HepG2 (cell line): ENCODE results near the gene VPS11. TPM values are rescaled to one million over a fixed set of nuclear protein-coding genes. Genes with fewer than 3 reads are reported as not detected.
A peak's percentile ranks its signal among the peaks of the same experiment; 100 is the strongest.

Experiments
- ATAC-seq: fragments of 200-7000 bp; cut with Tn5 transposase; 3 replicates; pipeline ENCODE4 v1.9.1; 2020; ENCODE audit warnings: mild to moderate bottlenecking, moderate library complexity
- BruUV-seq: library from RNA; stranded (reverse); fragments of 400-500 nt; replicated peaks from 2 replicates; lab custom pipeline; 2021; lab: Mats Ljungman, UMichigan
- CTCF ChIA-PET: fragments of 300-600 bp; formaldehyde crosslinking; extraction: SDS; loops from one replicate; lab custom pipeline; 2021; ENCODE audit warnings: low total read pairs, inconsistent platforms, low intra/inter-chr PET ratio; lab: Yijun Ruan, JAX
- POLR2A ChIA-PET: fragments of 350-600 bp; sonication (Branson Sonifier 250); formaldehyde crosslinking; loops from one replicate; lab custom pipeline; 2020; ENCODE audit warnings: antibody characterized with exemption, inconsistent platforms; lab: Yijun Ruan, JAX
- DNase-seq: peaks from one replicate; pipeline ENCODE4 v3.0.0-alpha.2; 2015; ENCODE audit warnings: low spot score
- FAIRE-seq: peaks from 3 replicates; lab custom pipeline; 2011; peaks lifted over from hg19 to GRCh38; lab: Jason Lieb, UNC
- H2AFZ ChIP-seq: one replicate; pipeline ENCODE4 v1.6.1; 2011; ENCODE audit warnings: low read length, inconsistent platforms
- H3K27ac ChIP-seq: fragments of 300-600 bp; 3 replicates; pipeline ENCODE4 v1.8.0; 2011; ENCODE audit warnings: mixed run types, mild to moderate bottlenecking, mixed read lengths, low read length, inconsistent platforms; ENCODE audit not compliant: insufficient read depth; ENCODE audit errors: extremely low read length
- H3K27me3 ChIP-seq, 2 experiments: fragments of 200-600 bp in 1 of 2; 2 replicates in 1 of 2; 3 replicates in 1 of 2; pipeline versions ENCODE4 v1.6.0 to v1.8.0; 2011; ENCODE audit warnings: low read length in 2 of 2, mild to moderate bottlenecking in 2 of 2, moderate library complexity in 2 of 2, inconsistent platforms in 1 of 2; ENCODE audit not compliant: insufficient read depth in 2 of 2, control insufficient read depth in 1 of 2
- H3K36me3 ChIP-seq, 2 experiments: fragments of 200-600 bp in 1 of 2; replicated peaks in 1 of 2; 2 replicates in 1 of 2; 3 replicates in 1 of 2; pipeline versions ENCODE4 v1.5.1 to v1.8.0; 2011; ENCODE audit warnings: low read length in 2 of 2, inconsistent platforms in 1 of 2; ENCODE audit not compliant: insufficient read depth in 2 of 2, control insufficient read depth in 1 of 2
- H3K4me1 ChIP-seq: 2 replicates; pipeline ENCODE4 v1.5.1; 2012; ENCODE audit warnings: low read length, inconsistent platforms; ENCODE audit not compliant: insufficient read depth
- H3K4me2 ChIP-seq: 2 replicates; pipeline ENCODE4 v1.6.0; 2011; ENCODE audit warnings: low read depth, low read length, inconsistent platforms
- H3K4me3 ChIP-seq, 3 experiments: fragments of 200-600 bp in 1 of 3; sonication (generic), shearing (Covaris generic) in 1 of 3; replicated peaks in 1 of 3; 2 replicates each; pipeline ENCODE4 v1.5.1; 2011 to 2016; ENCODE audit warnings: low read length in 3 of 3, inconsistent platforms in 2 of 3, low read depth in 2 of 3, mild to moderate bottlenecking in 2 of 3, control low read depth in 1 of 3, mixed read lengths in 1 of 3; ENCODE audit not compliant: insufficient read depth in 1 of 3
- H3K79me2 ChIP-seq: one replicate; pipeline ENCODE4 v1.6.1; 2011; ENCODE audit warnings: low read length, inconsistent platforms; ENCODE audit not compliant: insufficient read depth
- H3K9ac ChIP-seq: 2 replicates; pipeline ENCODE4 v1.6.0; 2011; ENCODE audit warnings: mild to moderate bottlenecking, low read depth, low read length, inconsistent platforms; ENCODE audit not compliant: insufficient read depth
- H3K9me3 ChIP-seq: 2 replicates; pipeline ENCODE4 v1.5.1; 2012; ENCODE audit warnings: mild to moderate bottlenecking, low read length
- H4K20me1 ChIP-seq: 2 replicates; pipeline ENCODE4 v1.6.0; 2011; ENCODE audit warnings: inconsistent platforms, mild to moderate bottlenecking, low read length, moderate library complexity; ENCODE audit not compliant: insufficient read depth
- DMTF1 ChIP-seq: sonication (generic); formaldehyde crosslinking; IDR thresholded peaks from 2 replicates; pipeline ENCODE4 v1.4.0; 2020; ENCODE audit warnings: mild to moderate bottlenecking, missing genetic modification reagents
- IRX3 ChIP-seq: sonication (generic); formaldehyde crosslinking; IDR thresholded peaks from 2 replicates; pipeline ENCODE4 v1.8.1; 2023; ENCODE audit warnings: mild to moderate bottlenecking, low read depth, missing genetic modification reagents, borderline replicate concordance
- JUN ChIP-seq: sonication (generic); formaldehyde crosslinking; IDR thresholded peaks from 2 replicates; pipeline ENCODE4 v1.4.0; 2020; ENCODE audit warnings: mild to moderate bottlenecking, missing genetic modification reagents
- RFX1 ChIP-seq: fragments of 450-650 bp; IDR thresholded peaks from 2 replicates; pipeline ENCODE4 v1.6.1; 2017
- SMC3 ChIP-seq: IDR thresholded peaks from 2 replicates; pipeline ENCODE4 v1.6.1; 2011; ENCODE audit warnings: low read length, improper control_type of control experiment
- TBP ChIP-seq: sonication (generic); formaldehyde crosslinking; IDR thresholded peaks from 2 replicates; pipeline ENCODE4 v1.5.0; 2020; ENCODE audit warnings: missing genetic modification reagents
- ZNF263 ChIP-seq: sonication (generic); formaldehyde crosslinking; IDR thresholded peaks from 2 replicates; pipeline ENCODE4 v1.4.0; 2020; ENCODE audit warnings: missing genetic modification reagents
- ZNF550 ChIP-seq: sonication (generic); formaldehyde crosslinking; IDR thresholded peaks from 2 replicates; pipeline ENCODE4 v1.4.0; 2020; ENCODE audit warnings: mild to moderate bottlenecking, missing genetic modification reagents, borderline replicate concordance
- ZNF567 ChIP-seq: sonication (generic); formaldehyde crosslinking; IDR thresholded peaks from 2 replicates; pipeline ENCODE4 v1.8.1; 2023; ENCODE audit warnings: mild to moderate bottlenecking, missing genetic modification reagents, borderline replicate concordance
- WGBS: methylation state at CpG from one replicate; pipeline ENCODE4 v1.1.6; 2017; ENCODE audit warnings: low lambda C conversion rate; 5-methylcytosine and 5-hydroxymethylcytosine counted together
- in situ Hi-C: cut with HindIII; loops from 2 replicates; pipeline ENCODE4 v1.10.0; 2017; ENCODE audit warnings: low pct_unique_long_range_greater_than_20kb; ENCODE audit not compliant: extremely low pct_ligation_motif_present
- intact Hi-C: fragments of 100-400 bp; cut with micrococcal nuclease; formaldehyde crosslinking; loops from one replicate; pipeline ENCODE4 v1.10.0; 2022; ENCODE audit not compliant: unreplicated experiment
- polyA plus RNA-seq, 8 experiments: library from polyadenylated mRNA; depleted of rRNA in 3 of 8; stranded (reverse) in 7 of 8; unstranded in 1 of 8; fragments of >200 nt; fragmentation: Illumina TruSeq in 4 of 8; extraction: Trizol in 4 of 8; gene quantifications; 2 replicates each; pipeline versions ENCODE4 v1.2.1 to v1.2.3, GENCODE V29; 2011 to 2016; ENCODE audit warnings: low read depth in 4 of 8, missing spikeins in 1 of 8, mixed read lengths in 1 of 8; ENCODE audit not compliant: insufficient read depth in 1 of 8
- total RNA-seq, 5 experiments: library from RNA; depleted of rRNA; stranded (reverse); fragments of >200 nt; fragmentation: Illumina TruSeq; extraction: Trizol; gene quantifications; 2 replicates each; pipeline ENCODE4 v1.2.3, GENCODE V29; 2016; ENCODE audit warnings: low read depth in 1 of 5

VPS11 gene
- total and polyA plus RNA-seq, 2 of the 13 experiments (the other 11 are each of a cell fraction or from before 2014, with no cell fraction given), result 13.7 to 21.6 TPM

- POLR2A ChIA-PET, result interaction anchor here (0.9 to 1.5 kb wide), 2 partner anchors 9 to 15 kb away, joined by 3 to 9 read pairs; partner anchors contain the start of gene HMBS
- H3K27me3 ChIP-seq, result no peaks in the 10 kb centered on the region; a peak in 1 of 5 replicates
- H3K9ac ChIP-seq, result no peak overlapping the region; the same call in 1 of the 2 replicates
- CTCF ChIA-PET, result no interaction called here
- BruUV-seq, result no TSS peak
- peaks cover 32% of the 10 kb centered on the region for H3K4me1 ChIP-seq
- no peak for FAIRE-seq
- in situ Hi-C loops, result no loop called here
- TF ChIP-seq DMTF1 (CRISPR knock-in tag) (no peak), SMC3 (no peak), TBP (CRISPR knock-in tag) (no peak), ZNF550 (CRISPR knock-in tag) (no peak), IRX3 (no peak), ZNF263 (CRISPR knock-in tag) (no peak), JUN (no peak), ZNF567 (CRISPR knock-in tag) (no peak), RFX1 (no peak)
- TF ChIP-seq, all 625 proteins: peak for 0
- H3K9me3 ChIP-seq, result no peaks in the 10 kb centered on the region
- peaks cover 22% of the 10 kb centered on the region for H3K79me2 ChIP-seq
- H3K27ac ChIP-seq, result no peak overlapping the region
- peaks cover 10 to 26% of the 10 kb centered on the region in 2 experiments; a peak in 4 of 5 replicates for H3K36me3 ChIP-seq
- H3K4me3 ChIP-seq, result peak overlapping the region in 1 of 3 experiments; percentile 86; a peak in 1 of 6 replicates
- intact Hi-C loops, result loop anchor here (2.0 kb wide), 1 partner anchor 21 kb away; the partner anchor contains the start of gene HINFP
- H2AFZ ChIP-seq, result no peak overlapping the region
- no peaks in the 10 kb centered on the region for H4K20me1 ChIP-seq
- DNase-seq, result no peak
- ATAC-seq, result no peak
- peak overlapping the region; percentile 96; the same call in 1 of the 2 replicates for H3K4me2 ChIP-seq
- WGBS, result 89% methylated on average over 6 of the region's 6 CpGs
Measured at GRCh38 chr11:119099711-119100110, 32.1 kb downstream of the VPS11 start.
